Erythroblast (primary cell): ENCODE results near the gene CPXM2.

ENCODE experiments used
- GATA1 ChIP-seq: IDR thresholded peaks from 2 replicates; pipeline ENCODE4 v1.6.1; 2011; ENCODE audit warnings: low read depth, mild to moderate bottlenecking, control low read depth, low read length, moderate library complexity
- POLR2A ChIP-seq: IDR thresholded peaks from 2 replicates; pipeline ENCODE4 v1.6.1; 2011; ENCODE audit warnings: mild to moderate bottlenecking, low read length

DNA sequence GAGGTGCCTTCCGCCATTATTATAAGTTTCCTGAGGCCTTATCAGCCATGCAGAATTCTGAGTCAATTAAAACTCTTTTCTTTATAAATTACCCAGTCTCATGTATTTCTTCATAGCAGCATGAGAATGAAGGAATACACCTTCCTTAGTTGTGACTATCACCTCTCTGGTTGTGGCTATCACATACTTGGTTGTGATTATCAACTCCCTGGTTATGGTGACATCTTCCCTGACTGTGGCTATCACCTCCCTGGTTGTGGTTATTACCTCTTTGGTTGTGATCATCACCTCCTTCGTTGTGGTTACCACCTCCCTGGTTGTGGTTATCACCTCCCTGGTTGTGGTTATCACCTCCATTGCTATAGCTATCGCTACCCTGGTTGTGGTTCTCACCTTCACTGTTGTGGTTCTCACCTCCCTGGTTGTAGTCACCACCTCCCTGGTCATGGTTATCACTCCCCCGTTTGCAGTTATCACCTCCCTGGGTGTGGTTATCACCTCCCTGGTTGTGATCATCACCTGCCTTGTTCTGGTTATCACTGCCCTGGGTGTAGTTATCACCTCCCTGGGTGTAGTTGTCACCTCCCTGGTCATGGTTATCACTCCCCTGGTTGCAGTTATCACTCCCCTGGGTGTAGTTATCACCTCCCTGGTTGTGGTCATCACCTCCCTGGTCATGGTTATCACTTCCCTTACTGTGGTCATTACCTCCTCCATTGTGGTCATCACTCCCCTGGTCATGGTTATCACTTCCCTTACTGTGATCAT is 119.5 kb downstream of the CPXM2 start:
- TF ChIP-seq POLR2A (no peak), GATA1 (no peak)
